Stimulated activated CD8-positive, alpha-beta memory T cell treated with anti-CD3 and anti-CD28 coated beads, Interleukin-7, amount 100 ng/mL, for 24 hours (primary cell): ENCODE results near the gene KRTAP10-8.
A peak's percentile ranks its signal among the peaks of the same experiment; 100 is the strongest.
"Not testable (repeated sequence)": the region's sequence is repeated elsewhere in the genome, so short reads cannot be mapped to it uniquely, and the experiment has no call there.

Experiments
- DNase-seq: peaks from one replicate; pipeline ENCODE4 v3.0.0-alpha.2; 2020; ENCODE audit warnings: low read depth

KRTAP10-8 gene

GRCh38 chr21:44646366-44647221 is 34.7 kb downstream of the KRTAP10-8 start, which contains the start of gene KRTAP10-11:
TSS of gene KRTAP10-11 (plus strand) at chr21:44646414. CDS start at chr21:44646459, 45 bp downstream.
- not testable (repeated sequence) for DNase-seq

DNA sequence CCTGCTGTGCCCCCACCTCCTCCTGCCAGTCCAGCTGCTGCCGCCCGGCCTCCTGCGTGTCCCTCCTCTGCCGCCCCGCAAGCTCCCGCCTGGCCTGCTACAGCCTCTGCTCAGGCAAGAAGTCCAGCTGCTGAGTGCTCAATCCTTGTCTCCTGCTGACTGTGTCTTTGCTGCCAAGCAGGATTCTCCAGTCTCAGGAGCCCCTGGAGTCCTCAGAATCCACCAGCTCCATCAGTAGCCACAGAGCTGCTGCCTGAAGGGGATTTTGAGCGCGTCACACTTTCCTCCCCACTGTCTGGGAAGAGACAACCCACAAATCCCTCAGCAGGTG is 35.3 kb downstream of the KRTAP10-8 start:
- no peak for DNase-seq

DNA sequence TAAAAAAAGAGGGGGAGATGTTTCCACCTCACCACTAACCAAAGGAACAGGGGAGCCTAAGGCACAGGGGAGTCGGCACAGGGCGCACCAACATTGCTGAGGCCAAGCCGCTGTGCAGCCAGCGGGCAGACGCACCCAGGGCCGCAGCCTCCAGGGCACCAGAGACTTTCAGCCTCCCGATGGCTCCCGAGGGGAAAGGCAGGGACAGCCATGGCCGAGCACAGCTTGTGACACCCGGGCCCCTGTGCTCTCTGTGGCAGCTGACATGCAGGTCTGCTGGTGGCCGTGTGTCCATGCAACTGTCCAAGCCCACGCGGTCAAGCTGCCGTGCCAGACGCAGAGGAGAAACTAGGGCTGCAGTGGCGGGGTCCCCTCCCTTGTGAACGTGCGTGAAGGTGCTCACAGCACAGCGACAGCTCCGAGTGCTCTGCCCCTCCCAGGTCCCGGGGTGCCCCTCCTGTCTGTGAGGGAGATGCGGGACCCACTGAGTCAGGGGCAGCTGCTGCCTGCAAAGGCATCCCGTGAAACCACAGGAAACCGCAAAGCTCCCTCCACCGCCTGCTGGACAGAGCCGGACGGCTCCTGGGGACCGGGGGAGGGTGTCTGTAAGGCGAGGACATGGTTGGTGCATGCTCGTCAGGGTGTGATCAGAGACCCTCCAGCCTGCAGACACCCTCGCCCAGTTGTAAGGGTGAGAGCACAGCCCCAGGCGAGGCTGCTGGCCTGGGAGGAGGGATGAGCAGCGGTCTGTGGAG is 36.9 kb downstream of the KRTAP10-8 start:
- no peak for DNase-seq

GRCh38 chr21:44649521-44650100 is 37.7 kb downstream of the KRTAP10-8 start:
- DNase-seq, result no peak

- no peak for DNase-seq
These were observed 38.5 kb downstream of the KRTAP10-8 start for GRCh38 chr21:44650265-44650972.

GRCh38 chr21:44650973-44651675 is 39.2 kb downstream of the KRTAP10-8 start:
- DNase-seq, result no peak

DNA sequence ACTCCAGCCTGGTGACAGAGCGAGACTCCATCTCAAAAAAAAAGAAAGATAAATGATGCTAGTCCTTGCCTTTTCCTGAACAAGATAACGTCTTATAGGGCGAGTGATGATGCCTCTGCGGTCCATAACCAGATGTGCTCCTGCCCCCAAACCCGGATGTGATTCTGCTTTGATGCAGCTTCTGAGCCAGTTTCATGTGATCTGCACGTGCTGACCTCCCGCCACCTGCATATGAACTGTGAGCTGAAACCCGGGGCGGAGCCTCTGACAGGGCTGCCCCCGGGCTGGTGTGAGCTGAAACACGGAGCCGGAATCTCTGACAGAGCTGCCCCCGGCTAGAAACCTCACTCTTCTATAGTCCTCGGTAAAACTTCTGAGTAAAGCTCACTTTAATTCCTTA is 41.2 kb downstream of the KRTAP10-8 start:
- DNase-seq, result no peak

GRCh38 chr21:44653656-44654575 is 42.0 kb downstream of the KRTAP10-8 start:
- DNase-seq, result peak; percentile 15

- DNase-seq, result no peak
These were observed 42.8 kb downstream of the KRTAP10-8 start, which contains the start of gene KRTAP12-4 for GRCh38 chr21:44654576-44655175. TSS of gene KRTAP12-4 (minus strand) at chr21:44654659. CDS start at chr21:44654614, 45 bp downstream.

DNA sequence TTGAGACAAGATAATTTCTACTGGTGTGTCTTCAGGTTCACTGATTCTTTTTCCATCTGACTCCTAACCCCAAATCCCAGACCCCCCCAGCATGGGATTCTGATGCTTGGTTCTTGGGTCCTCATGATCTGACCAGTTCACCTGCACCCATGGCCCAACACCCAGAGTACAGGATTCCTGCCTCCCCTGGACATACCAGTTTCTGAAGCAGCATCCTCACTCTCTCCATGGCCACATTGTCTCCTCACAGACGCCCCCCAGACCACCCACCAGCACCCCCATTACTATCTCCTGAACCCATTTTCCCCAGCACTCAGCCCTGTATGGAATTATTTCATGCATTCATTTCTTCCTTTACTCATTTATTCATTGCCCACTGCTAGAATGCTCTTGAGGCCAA is 45.0 kb downstream of the KRTAP10-8 start:
- DNase-seq, result no peak

GRCh38 chr21:44657635-44658540 is 46.0 kb downstream of the KRTAP10-8 start, which contains the start of gene KRTAP12-3:
TSS of gene KRTAP12-3 (plus strand) at chr21:44657932. CDS start at chr21:44657980, 48 bp downstream.
- no peak for DNase-seq

- no peak for DNase-seq
These were observed 46.6 kb downstream of the KRTAP10-8 start for GRCh38 chr21:44658541-44658910.

DNA sequence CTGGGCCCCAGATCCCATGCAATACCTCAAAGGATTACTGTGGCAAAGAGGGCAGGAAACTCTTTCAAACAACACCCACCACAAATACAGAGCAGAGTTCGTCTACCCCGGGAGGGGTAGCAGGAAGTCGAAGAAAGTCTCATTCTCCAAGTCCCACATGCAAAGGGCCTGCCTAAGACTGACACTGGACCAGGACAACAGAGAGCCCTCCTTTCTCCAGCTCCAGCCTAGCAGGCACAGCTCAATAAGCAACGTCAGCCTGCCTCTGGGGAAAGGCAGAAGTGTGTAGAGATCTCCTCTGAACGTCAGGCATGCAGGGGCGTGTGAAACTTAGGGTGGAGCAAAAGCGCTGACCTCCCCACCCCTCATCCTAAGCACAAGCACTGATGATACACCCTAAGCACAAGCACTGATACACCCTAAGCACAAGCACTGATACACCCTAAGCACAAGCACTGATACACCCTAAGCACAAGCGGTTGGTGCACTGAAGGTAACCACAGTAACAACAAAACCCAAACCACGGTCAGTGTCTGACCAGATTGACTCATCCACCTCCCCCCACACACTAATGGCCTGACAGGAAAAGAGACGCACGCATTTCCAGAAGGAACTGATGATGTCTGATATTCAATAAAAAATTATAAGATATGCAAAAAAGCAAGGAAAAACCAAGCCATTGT is 47.2 kb downstream of the KRTAP10-8 start:
- no peak for DNase-seq

DNA sequence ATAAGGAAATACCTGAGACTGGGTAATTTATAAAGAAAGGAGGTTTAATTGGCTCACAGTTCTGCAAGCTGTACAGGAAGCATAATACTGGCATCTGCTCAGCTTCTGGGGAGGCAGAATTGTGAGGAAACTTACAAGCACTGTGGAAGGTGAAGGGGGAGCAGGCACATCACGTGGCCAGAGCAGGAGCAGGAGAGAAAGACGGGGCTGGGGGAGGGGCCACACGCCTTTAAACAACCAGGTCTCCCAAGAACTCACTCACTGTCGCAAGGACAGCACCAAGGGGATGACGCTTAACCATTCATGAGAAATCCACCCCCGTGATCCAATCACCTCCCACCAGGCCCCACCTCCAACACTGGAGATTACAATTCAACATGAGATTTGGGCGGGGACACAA is 49.7 kb downstream of the KRTAP10-8 start:
- DNase-seq, result not testable (repeated sequence)
